Cardiac muscle cell (in vitro differentiated cells and primary cell): ENCODE results near the gene KAT7. TPM values are rescaled to one million over a fixed set of nuclear protein-coding genes. Genes with fewer than 3 reads are reported as not detected.

ENCODE experiments used
- DNase-seq, 2 donors: peaks; one replicate each; pipeline versions ENCODE4 v3.0.0 to v3.0.0-alpha.2; 2010 to 2017; ENCODE audit warnings: low read depth in 1 of 2, low spot score in 1 of 2
- H3K27ac ChIP-seq: fragments of 200-600 bp; sonication (generic); 2 replicates; pipeline ENCODE4 v1.5.1; 2016
- H3K27me3 ChIP-seq: fragments of 200-600 bp; sonication (generic); 2 replicates; pipeline ENCODE4 v1.6.0; 2016; ENCODE audit warnings: control low read depth
- H3K36me3 ChIP-seq: fragments of 200-600 bp; sonication (generic); 2 replicates; pipeline ENCODE4 v1.5.1; 2016; ENCODE audit warnings: control low read depth
- H3K4me1 ChIP-seq: fragments of 200-600 bp; sonication (generic); 2 replicates; pipeline ENCODE4 v1.8.1; 2017; ENCODE audit warnings: low read depth, mild to moderate bottlenecking, mixed run types
- H3K4me3 ChIP-seq: fragments of 200-600 bp; sonication (generic); 2 replicates; pipeline ENCODE4 v1.5.1; 2016; ENCODE audit warnings: mild to moderate bottlenecking
- H3K9me3 ChIP-seq: fragments of 200-600 bp; sonication (generic); 2 replicates; pipeline ENCODE4 v1.5.1; 2017; ENCODE audit warnings: low read depth, mild to moderate bottlenecking, control low read depth
- CTCF ChIP-seq: IDR thresholded peaks from 2 replicates; pipeline ENCODE4 v1.5.1; 2012; ENCODE audit warnings: low read depth, mild to moderate bottlenecking, low read length
- polyA plus RNA-seq: library from polyadenylated mRNA; unstranded; fragments of >200 nt; fragmentation: Nextera tagmentation; extraction: Ambion mirVana; gene quantifications from 2 replicates; pipeline ENCODE4 v1.2.1, GENCODE V29; 2016
- total RNA-seq: library from RNA; depleted of rRNA; stranded (reverse); fragments of >200 nt; gene quantifications from 2 replicates; pipeline ENCODE4 v1.2.3, GENCODE V29; 2016

KAT7 gene
- total and polyA plus RNA-seq, 2 experiments from 2014 or later = 30.0 to 33.1 TPM

- H3K36me3 ChIP-seq = peaks cover 45% of the 10 kb centered on the region
- H3K4me1 ChIP-seq = peaks cover 8% of the 10 kb centered on the region
- H3K4me3 ChIP-seq = no peak overlapping the region
- no peak for TF ChIP-seq CTCF
- H3K27me3 ChIP-seq = no peaks in the 10 kb centered on the region
- DNase-seq = no peak
- H3K9me3 ChIP-seq = no peaks in the 10 kb centered on the region
- no peak overlapping the region for H3K27ac ChIP-seq
These were observed 40.5 kb downstream of the KAT7 start for GRCh38 chr17:49829026-49829425.

DNA sequence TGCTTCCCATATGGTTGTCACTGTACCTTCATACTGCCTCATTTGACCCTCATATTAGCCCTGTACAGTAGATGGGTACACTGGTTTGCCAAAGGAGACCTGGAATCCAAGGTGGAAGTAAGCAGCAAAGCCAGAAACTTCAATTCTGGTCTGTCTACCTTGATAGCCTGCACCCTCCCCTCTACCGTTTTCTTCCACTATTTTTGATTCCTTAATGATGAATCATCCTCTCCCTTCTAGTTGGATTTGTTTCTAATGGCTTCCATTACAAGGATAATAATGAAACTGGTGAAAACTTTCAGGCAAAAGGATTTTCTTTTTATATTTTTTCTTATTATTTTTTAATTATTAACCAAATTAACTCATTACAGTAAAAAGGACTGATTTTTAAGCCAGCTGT, 42.1 kb downstream of the KAT7 start:
- Histone ChIP-seq H3K4me1 (peaks cover under 1% of the 10 kb centered on the region), H3K36me3 (peaks cover 35% of the 10 kb centered on the region), H3K27ac (no peak overlapping the region), H3K9me3 (no peaks in the 10 kb centered on the region), H3K4me3 (no peak overlapping the region), H3K27me3 (no peaks in the 10 kb centered on the region)
- no peak for TF ChIP-seq CTCF
- DNase-seq = peak in 1 of 2 donors; percentile 21

DNA sequence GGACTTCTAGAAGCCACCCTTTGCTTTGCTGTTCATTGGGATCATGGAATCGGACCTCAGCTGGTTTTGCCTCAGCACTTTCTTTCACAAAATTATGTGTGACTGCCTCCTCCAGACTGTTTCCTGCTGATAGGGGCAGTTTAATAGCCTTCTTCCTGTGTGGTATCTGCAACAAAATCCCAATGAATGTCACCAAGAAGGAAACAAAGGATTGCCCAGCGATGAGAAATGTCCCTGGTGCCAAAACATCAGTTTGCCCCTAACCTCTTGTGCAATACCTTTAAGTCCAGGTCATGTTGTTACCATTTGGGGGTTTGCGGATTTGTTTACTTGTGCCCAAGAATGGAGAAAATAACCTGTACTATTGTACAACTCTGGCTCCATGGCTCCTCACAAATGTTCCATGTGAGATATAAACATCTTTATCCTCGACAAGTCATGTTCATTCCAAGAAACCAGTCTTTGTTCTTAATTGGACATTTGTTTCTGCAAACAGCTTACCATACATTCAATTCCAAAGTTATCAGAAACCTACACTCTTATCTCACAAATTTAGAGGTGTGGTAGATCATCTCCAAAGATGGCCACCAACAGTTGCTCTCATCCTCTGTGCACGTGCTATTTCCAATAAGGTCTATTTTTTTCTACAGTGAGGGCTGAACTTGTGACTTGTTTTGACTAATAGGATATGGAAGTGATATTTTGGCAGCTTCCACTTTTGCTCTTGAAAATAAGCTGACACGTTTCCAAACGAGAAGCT, 44.5 kb downstream of the KAT7 start:
- Histone ChIP-seq H3K4me3 (no peak overlapping the region), H3K4me1 (no peaks in the 10 kb centered on the region), H3K9me3 (no peaks in the 10 kb centered on the region), H3K27ac (peak overlapping the region; percentile 2), H3K36me3 (peaks cover 18% of the 10 kb centered on the region), H3K27me3 (no peaks in the 10 kb centered on the region)
- DNase-seq = peak in 1 of 2 donors; percentile 25
- no peak for TF ChIP-seq CTCF

DNA sequence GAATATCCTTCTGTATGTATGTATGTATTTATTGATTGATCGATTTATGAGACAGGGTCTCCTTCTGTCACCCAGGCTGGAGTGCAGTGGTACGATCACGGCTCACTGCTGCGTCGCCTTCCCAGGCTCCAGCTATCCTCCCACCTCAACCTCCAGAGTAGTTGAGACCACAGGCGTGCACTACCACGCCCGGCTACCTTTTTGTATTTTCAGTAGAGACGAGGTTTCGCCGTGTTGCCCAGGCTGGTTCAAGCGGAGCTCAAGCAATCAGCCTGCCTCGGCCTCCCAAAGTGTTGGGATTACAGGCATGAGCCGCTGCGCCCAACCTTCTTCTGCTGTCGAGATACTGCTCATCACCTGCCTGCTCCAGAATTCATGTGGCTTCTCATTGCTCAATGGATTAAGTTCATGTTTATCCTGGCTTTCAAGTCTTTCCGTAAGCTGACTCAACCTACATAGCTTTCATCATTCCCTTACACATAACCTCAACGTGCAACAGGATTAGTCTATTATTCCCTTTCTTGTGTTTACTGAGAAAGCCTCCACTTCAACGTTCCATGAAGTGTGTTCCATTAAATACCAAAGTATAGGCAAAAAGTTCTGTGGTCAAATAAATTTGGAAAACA, 45.8 kb downstream of the KAT7 start:
- no peak for DNase-seq
- Histone ChIP-seq H3K27ac (no peak overlapping the region), H3K9me3 (no peaks in the 10 kb centered on the region), H3K27me3 (no peaks in the 10 kb centered on the region), H3K4me1 (peaks cover under 1% of the 10 kb centered on the region), H3K36me3 (peaks cover 13% of the 10 kb centered on the region), H3K4me3 (no peak overlapping the region)
- TF ChIP-seq CTCF = no peak

- no peak for TF ChIP-seq CTCF
- peaks cover 10% of the 10 kb centered on the region for H3K36me3 ChIP-seq
- no peak for DNase-seq
- H3K4me1 ChIP-seq = peaks cover 6% of the 10 kb centered on the region
- no peak overlapping the region for H3K4me3 ChIP-seq
- no peaks in the 10 kb centered on the region for H3K9me3 ChIP-seq
- H3K27ac ChIP-seq = no peak overlapping the region
- H3K27me3 ChIP-seq = no peaks in the 10 kb centered on the region
These were observed 47.0 kb downstream of the KAT7 start for GRCh38 chr17:49835472-49835871.
